Activated CD4-positive, alpha-beta memory T cell treated with anti-CD3 and anti-CD28 coated beads for 36 hours (primary cell): ENCODE measurements around the gene ITPA. TPM values are rescaled to one million over a fixed set of nuclear protein-coding genes. Genes with fewer than 3 reads are reported as not detected.

Source experiments
- total RNA-seq, 2 experiments: library from RNA; stranded (reverse); gene quantifications; one replicate each; pipeline ENCODE4 v1.2.3, GENCODE V29; 2021

Gene ITPA
- total RNA-seq, 2 experiments from 2014 or later: 54.0 to 56.2 TPM

Other genes with a start within 250 kb of the ITPA start
- gene GNRH2, start 165.9 kb upstream of the ITPA start, total RNA-seq: 10 to 100 TPM; 17.3 to 24.0 TPM
- 100 to 1,000 TPM; 155 to 158 TPM for gene MRPS26, start 163.4 kb upstream of the ITPA start, total RNA-seq
- 1 to 10 TPM in 1 of 2 experiments, not detected in 1; 1.0 TPM for gene OXT, start 137.9 kb upstream of the ITPA start, total RNA-seq
- gene AVP, start 124.8 kb upstream of the ITPA start, total RNA-seq: not detected
- gene FASTKD5, start 49.6 kb upstream of the ITPA start, total RNA-seq: 10 to 100 TPM; 20.8 to 22.8 TPM
- 1 to 10 TPM; 5.8 to 7.0 TPM for gene UBOX5, start 49.6 kb upstream of the ITPA start, total RNA-seq
- 1 to 10 TPM; 1.4 to 1.5 TPM for gene LZTS3, start 35.9 kb upstream of the ITPA start, total RNA-seq
- gene DDRGK1, start 4.8 kb upstream of the ITPA start, total RNA-seq: 10 to 100 TPM; 72.1 to 76.8 TPM
- gene SLC4A11, start 29.7 kb downstream of the ITPA start, total RNA-seq: 1 to 10 TPM in 1 of 2 experiments, under 1 TPM in 1; 0.87 to 1.1 TPM
- 1 to 10 TPM; 1.8 to 2.2 TPM for gene DNAAF9, start 198.2 kb downstream of the ITPA start, total RNA-seq